Panc1 (cell line): ENCODE measurements around the gene FBXW8. TPM values are rescaled to one million over a fixed set of nuclear protein-coding genes. Genes with fewer than 3 reads are reported as not detected.

Source experiments
- ATAC-seq: fragments of 200-7000 bp; cut with Tn5 transposase; 2 replicates; pipeline ENCODE4 v1.9.1; 2020; ENCODE audit warnings: mild to moderate bottlenecking, moderate library complexity
- BruUV-seq: library from RNA; stranded (reverse); fragments of 400-500 nt; replicated peaks from 2 replicates; lab custom pipeline; 2021; lab: Mats Ljungman, UMichigan
- CTCF ChIA-PET: fragments of 300-600 bp; sonication (Branson Sonifier 250); formaldehyde crosslinking; loops from one replicate; lab custom pipeline; 2022; ENCODE audit warnings: antibody characterized with exemption; lab: Charles Lee
- POLR2A ChIA-PET: fragments of 300-600 bp; sonication (Branson Sonifier 250); formaldehyde crosslinking; loops from one replicate; lab custom pipeline; 2022; ENCODE audit warnings: antibody characterized with exemption; lab: Charles Lee
- DNase-seq: peaks from one replicate; pipeline ENCODE4 v3.0.0-alpha.2; 2010; ENCODE audit warnings: low read depth, low spot score
- H3K27ac ChIP-seq: 2 replicates; pipeline ENCODE4 v1.5.1; 2011; ENCODE audit warnings: mild to moderate bottlenecking, low read length, inconsistent platforms
- H3K27me3 ChIP-seq: fragments of 200-500 bp; sonication (Bioruptor generic); 2 replicates; pipeline ENCODE4 v1.6.0; 2014; ENCODE audit warnings: low read length, inconsistent platforms; ENCODE audit not compliant: control insufficient read depth, insufficient read depth
- H3K36me3 ChIP-seq: fragments of 200-500 bp; sonication (Bioruptor generic); 2 replicates; pipeline ENCODE4 v1.5.1; 2014; ENCODE audit warnings: inconsistent platforms, mild to moderate bottlenecking, low read length, moderate library complexity; ENCODE audit not compliant: control insufficient read depth, insufficient read depth
- H3K4me1 ChIP-seq: 2 replicates; pipeline ENCODE4 v1.5.1; 2011; ENCODE audit warnings: inconsistent platforms, mild to moderate bottlenecking, low read length, moderate library complexity; ENCODE audit not compliant: control insufficient read depth, insufficient read depth
- H3K4me3 ChIP-seq, 2 experiments: 2 replicates each; pipeline ENCODE4 v1.5.1; 2011 to 2012; ENCODE audit warnings: low read depth in 2 of 2, low read length in 2 of 2, mild to moderate bottlenecking in 2 of 2, inconsistent platforms in 1 of 2, moderate library complexity in 1 of 2
- H3K9me3 ChIP-seq: fragments of 200-500 bp; sonication (Bioruptor generic); 2 replicates; pipeline ENCODE4 v1.5.1; 2014; ENCODE audit warnings: low read depth, mild to moderate bottlenecking, inconsistent platforms, low read length, moderate library complexity; ENCODE audit not compliant: control insufficient read depth, insufficient read depth
- CTCF ChIP-seq: fragments of 450-650 bp; IDR thresholded peaks from 2 replicates; pipeline ENCODE4 v1.5.1; 2017; ENCODE audit warnings: mild to moderate bottlenecking
- POLR2AphosphoS5 ChIP-seq: IDR thresholded peaks from 2 replicates; pipeline ENCODE4 v1.6.1; 2012; ENCODE audit warnings: mild to moderate bottlenecking, low read depth, low read length, moderate library complexity
- SIN3A ChIP-seq: IDR thresholded peaks from 2 replicates; pipeline ENCODE4 v1.6.1; 2012; ENCODE audit warnings: low read depth, mild to moderate bottlenecking, low read length, moderate library complexity, borderline replicate concordance; ENCODE audit not compliant: insufficient read depth
- TCF7L2 ChIP-seq: IDR thresholded peaks from 2 replicates; pipeline ENCODE4 v1.6.1; 2011; ENCODE audit warnings: mild to moderate bottlenecking, low read depth, low read length, inconsistent platforms
- in situ Hi-C: cut with HindIII; loops from 2 replicates; pipeline ENCODE4 v1.10.0; 2016; ENCODE audit warnings: low sequenced_read_pairs, low pct_unique_long_range_greater_than_20kb
- intact Hi-C: fragments of 100-400 bp; cut with micrococcal nuclease; formaldehyde crosslinking; loops from one replicate; pipeline ENCODE4 v1.10.0; 2022; ENCODE audit not compliant: unreplicated experiment
- total RNA-seq: library from RNA; stranded (reverse); gene quantifications from one replicate; pipeline ENCODE4 v1.2.1, GENCODE V29; 2021; ENCODE audit not compliant: unreplicated experiment
- TF ChIP-seq, protein P1 (sequence below), 2 experiments: IDR thresholded peaks; 2 replicates each; pipeline ENCODE4 v1.6.1; 2011 to 2012; ENCODE audit warnings: low read depth in 2 of 2, control low read depth in 1 of 2, low read length in 1 of 2, mild to moderate bottlenecking in 1 of 2, moderate library complexity in 1 of 2; ENCODE audit not compliant: insufficient read depth in 1 of 2

Gene FBXW8
- total RNA-seq, 1 experiment from 2014 or later: 18.0 TPM

- intact Hi-C loops: no loop called here
- Histone ChIP-seq H3K27me3 (no peaks in the 10 kb centered on the region), H3K9me3 (no peaks in the 10 kb centered on the region), H3K4me3 (no peak overlapping the region), H3K4me1 (no peaks in the 10 kb centered on the region), H3K27ac (no peak overlapping the region), H3K36me3 (no peaks in the 10 kb centered on the region)
- no TSS peak for BruUV-seq
- ATAC-seq (no peak), DNase-seq (no peak)
- POLR2A ChIA-PET: no interaction called here
- in situ Hi-C loops: no loop called here
- no peak for TF ChIP-seq POLR2AphosphoS5
- TF ChIP-seq, protein P1, sequence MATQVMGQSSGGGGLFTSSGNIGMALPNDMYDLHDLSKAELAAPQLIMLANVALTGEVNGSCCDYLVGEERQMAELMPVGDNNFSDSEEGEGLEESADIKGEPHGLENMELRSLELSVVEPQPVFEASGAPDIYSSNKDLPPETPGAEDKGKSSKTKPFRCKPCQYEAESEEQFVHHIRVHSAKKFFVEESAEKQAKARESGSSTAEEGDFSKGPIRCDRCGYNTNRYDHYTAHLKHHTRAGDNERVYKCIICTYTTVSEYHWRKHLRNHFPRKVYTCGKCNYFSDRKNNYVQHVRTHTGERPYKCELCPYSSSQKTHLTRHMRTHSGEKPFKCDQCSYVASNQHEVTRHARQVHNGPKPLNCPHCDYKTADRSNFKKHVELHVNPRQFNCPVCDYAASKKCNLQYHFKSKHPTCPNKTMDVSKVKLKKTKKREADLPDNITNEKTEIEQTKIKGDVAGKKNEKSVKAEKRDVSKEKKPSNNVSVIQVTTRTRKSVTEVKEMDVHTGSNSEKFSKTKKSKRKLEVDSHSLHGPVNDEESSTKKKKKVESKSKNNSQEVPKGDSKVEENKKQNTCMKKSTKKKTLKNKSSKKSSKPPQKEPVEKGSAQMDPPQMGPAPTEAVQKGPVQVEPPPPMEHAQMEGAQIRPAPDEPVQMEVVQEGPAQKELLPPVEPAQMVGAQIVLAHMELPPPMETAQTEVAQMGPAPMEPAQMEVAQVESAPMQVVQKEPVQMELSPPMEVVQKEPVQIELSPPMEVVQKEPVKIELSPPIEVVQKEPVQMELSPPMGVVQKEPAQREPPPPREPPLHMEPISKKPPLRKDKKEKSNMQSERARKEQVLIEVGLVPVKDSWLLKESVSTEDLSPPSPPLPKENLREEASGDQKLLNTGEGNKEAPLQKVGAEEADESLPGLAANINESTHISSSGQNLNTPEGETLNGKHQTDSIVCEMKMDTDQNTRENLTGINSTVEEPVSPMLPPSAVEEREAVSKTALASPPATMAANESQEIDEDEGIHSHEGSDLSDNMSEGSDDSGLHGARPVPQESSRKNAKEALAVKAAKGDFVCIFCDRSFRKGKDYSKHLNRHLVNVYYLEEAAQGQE (IDR thresholded peaks at IDR 0.05; ENCODE audit: insufficient read depth in 1 of 2, low read depth in 2 of 2, low read length in 1 of 2): no peak
- TF ChIP-seq CTCF: no peak
- TF ChIP-seq TCF7L2: no peak
- TF ChIP-seq SIN3A: no peak
- CTCF ChIA-PET: no interaction called here
Measured at GRCh38 chr12:117009759-117010158, 99.0 kb downstream of the FBXW8 start.

DNA sequence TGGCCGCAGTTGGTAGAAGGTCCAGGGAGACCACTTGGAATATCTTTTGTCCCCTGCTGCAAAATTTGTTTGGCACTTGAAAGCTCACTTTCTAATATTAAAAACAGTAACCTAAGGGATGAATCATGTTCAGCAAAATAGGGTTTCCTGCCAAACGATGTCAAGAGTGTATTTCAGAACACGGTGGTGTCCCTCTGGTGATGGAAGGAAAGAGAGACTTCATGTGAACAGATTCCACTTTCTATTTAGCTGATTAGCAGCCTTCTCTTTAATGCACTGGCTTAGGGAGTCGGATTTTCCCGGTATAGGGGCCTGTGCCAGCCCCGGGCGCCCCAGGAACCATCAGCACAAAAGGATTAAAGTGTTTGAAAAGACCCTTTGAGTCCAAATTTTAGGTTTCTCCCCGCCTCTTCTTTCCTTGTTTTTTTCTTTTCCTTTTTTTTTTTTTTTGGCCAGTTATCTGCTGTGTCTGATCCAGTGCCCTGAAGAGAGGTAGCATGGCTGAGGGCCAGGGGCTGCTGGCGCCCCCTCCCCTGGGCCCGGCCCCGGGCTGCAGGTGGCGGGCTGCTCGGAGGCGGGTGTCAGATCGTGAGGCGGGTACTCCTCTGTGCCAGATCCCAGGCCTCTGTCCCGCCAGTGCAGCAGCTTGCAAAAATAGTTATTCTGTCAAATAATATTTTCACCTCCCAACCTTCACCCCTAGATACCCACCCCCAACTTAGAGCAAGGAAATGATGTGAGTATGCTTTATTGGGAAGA is 100.1 kb downstream of the FBXW8 start:
- no peaks in the 10 kb centered on the region for H3K36me3 ChIP-seq
- in situ Hi-C loops (no loop called here), intact Hi-C loops (no loop called here)
- TF ChIP-seq POLR2AphosphoS5 (no peak), CTCF (no peak), TCF7L2 (no peak), SIN3A (no peak)
- TF ChIP-seq, protein P1 (IDR thresholded peaks at IDR 0.05; ENCODE audit: insufficient read depth in 1 of 2, low read depth in 2 of 2, low read length in 1 of 2): no peak
- H3K27ac ChIP-seq: no peak overlapping the region
- DNase-seq (no peak), ATAC-seq (no peak)
- BruUV-seq: no TSS peak
- CTCF ChIA-PET: no interaction called here
- no peaks in the 10 kb centered on the region for H3K4me1 ChIP-seq
- H3K4me3 ChIP-seq: no peak overlapping the region
- no peaks in the 10 kb centered on the region for H3K9me3 ChIP-seq
- POLR2A ChIA-PET: no interaction called here
- H3K27me3 ChIP-seq: no peaks in the 10 kb centered on the region
